Renal cortex interstitium (tissue), 11 donors: ENCODE results near the gene FAN1. TPM values are rescaled to one million over a fixed set of nuclear protein-coding genes. Genes with fewer than 3 reads are reported as not detected.

ENCODE experiments used
- DNase-seq, 11 donors: peaks; one replicate each; pipeline ENCODE4 v3.0.0-alpha.2; 2013; ENCODE audit warnings: low read depth in 9 of 11, low spot score in 4 of 11; ENCODE audit errors: extremely low read depth in 1 of 11
- polyA plus RNA-seq, 3 donors: library from polyadenylated mRNA; unstranded; fragments of 120-200 nt; gene quantifications; one replicate each; pipeline ENCODE4 v1.2.1, GENCODE V29; 2013; ENCODE audit not compliant: insufficient read length in 3 of 3

FAN1 gene
- polyA plus RNA-seq, 3 donors, result 29.1 to 39.8 (median 30.8) TPM

DNA sequence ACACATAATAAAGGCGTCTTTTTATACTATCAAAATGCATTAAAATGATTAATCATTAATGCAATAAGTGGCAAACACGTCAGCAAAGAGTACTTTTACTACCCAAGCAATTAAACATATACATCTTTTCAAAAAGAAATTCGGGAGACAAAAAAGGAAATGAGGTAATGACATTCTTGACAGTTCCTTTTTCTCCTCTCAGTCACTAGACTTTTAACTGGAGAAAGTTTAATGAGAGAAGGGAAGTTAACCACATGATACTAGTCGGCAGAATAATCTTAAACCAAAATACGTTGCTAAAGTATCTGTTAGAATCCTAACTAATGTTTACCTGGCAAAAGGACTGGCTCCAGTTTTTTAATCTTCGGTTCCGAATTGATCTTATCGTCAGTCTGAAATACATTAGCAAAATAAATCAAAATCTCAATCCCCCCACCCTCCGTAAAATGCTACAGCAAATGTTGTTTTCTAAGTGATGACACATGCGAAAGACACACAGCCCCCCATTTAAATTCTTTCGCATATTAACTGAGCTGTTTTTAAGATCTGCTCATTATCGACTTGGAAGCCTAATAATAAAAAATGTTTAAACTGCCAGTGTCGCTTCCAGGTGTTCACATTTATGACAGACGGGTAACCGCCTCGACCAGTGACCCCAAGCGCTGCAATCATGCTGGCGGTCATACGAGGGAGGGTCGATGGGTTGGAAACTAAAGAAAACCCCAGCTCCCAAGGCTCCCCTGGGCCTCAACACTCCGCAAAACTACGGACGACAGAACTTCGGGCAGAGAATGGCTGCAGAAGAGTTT is 86.9 kb downstream of the FAN1 start:
- DNase-seq, result peak in 2 of 11 donors; percentile 10 to 41

- peak in 7 of 11 donors; percentile 57 to 76 (median 68) for DNase-seq
Observed at GRCh38 chr15:30991255-30992235, 87.8 kb downstream of the FAN1 start, which contains the start of gene MTMR10. MTMR10 (minus strand) TSS chr15:30991628; CDS start chr15:30991506, 122 bp downstream.

DNA sequence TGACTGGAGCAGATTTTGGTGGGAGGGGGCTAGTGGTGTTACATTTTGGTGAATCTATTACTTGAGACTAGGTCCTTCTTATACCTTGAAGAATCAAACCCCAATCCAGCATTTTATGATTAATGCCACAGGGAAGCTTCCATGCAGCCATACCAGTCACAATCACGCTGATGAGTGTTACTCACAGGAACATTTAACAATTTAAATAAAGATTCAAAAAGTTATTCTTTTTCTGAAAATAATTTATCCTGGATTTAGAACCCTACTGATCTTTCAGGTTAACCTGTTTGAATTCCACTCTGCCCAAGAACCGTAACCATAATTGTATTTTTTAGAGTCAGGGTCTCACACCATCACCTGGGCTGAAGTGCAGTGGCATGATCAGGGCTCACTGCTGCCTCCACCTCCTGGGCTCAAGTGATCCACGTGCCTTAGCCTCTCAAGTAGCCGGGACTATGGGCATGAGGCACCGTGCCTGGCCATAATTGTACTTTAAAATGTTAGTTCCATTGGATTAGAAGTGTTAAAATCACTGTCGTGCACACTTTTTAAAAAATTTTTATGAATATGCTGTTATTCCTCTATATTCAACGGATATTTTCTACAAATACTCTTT is 88.6 kb downstream of the FAN1 start:
- DNase-seq, result no peak

Other genes with a start within 250 kb of the FAN1 start
- gene MTMR10, start 87.7 kb downstream of the FAN1 start, polyA plus RNA-seq, result 10 to 100 TPM; 45.5 to 72.1 (median 55.1) TPM
- gene TRPM1, start 197.8 kb downstream of the FAN1 start, polyA plus RNA-seq, result under 1 TPM; 0.24 to 0.58 (median 0.37) TPM